CD4-positive, alpha-beta memory T cell (primary cell): Measurements from ENCODE around the gene PIK3R5. TPM values are rescaled to one million over a fixed set of nuclear protein-coding genes. Genes with fewer than 3 reads are reported as not detected.

Source experiments
- CTCF ChIA-PET: fragments of 350-600 bp; sonication (Branson Sonifier 250); formaldehyde crosslinking; loops from one replicate; lab custom pipeline; 2021; ENCODE audit warnings: inconsistent platforms; ENCODE audit not compliant: partially characterized antibody; lab: Charles Lee
- POLR2A ChIA-PET: fragments of 350-600 bp; sonication (Branson Sonifier 250); formaldehyde crosslinking; loops from one replicate; lab custom pipeline; 2021; ENCODE audit not compliant: partially characterized antibody; lab: Charles Lee
- DNase-seq, 5 donors: peaks; one replicate each; pipeline versions ENCODE4 v3.0.0 to v3.0.0-alpha.2; 2020 to 2022; ENCODE audit warnings: mixed read lengths in 1 of 5
- H3K27ac ChIP-seq: one replicate; pipeline ENCODE4 v1.7.0; 2013; ENCODE audit warnings: low read depth, low read length
- H3K27me3 ChIP-seq: 2 replicates; pipeline ENCODE4 v1.7.0; 2013; ENCODE audit warnings: mild to moderate bottlenecking, low read length, moderate library complexity; ENCODE audit not compliant: insufficient read depth
- H3K36me3 ChIP-seq: 2 replicates; pipeline ENCODE4 v1.7.0; 2013; ENCODE audit warnings: mild to moderate bottlenecking, low read length, moderate library complexity; ENCODE audit not compliant: insufficient read depth
- H3K4me1 ChIP-seq: 2 replicates; pipeline ENCODE4 v1.7.0; 2013; ENCODE audit warnings: mild to moderate bottlenecking, low read length, moderate library complexity; ENCODE audit not compliant: insufficient read depth
- H3K4me3 ChIP-seq, 2 donors: one replicate each; pipeline ENCODE4 v1.7.0; 2013; ENCODE audit warnings: low read length in 2 of 2, mild to moderate bottlenecking in 1 of 2
- H3K9me3 ChIP-seq, 2 donors: one replicate each; pipeline ENCODE4 v1.7.0; 2013; ENCODE audit warnings: low read length in 2 of 2, control low read depth in 1 of 2; ENCODE audit not compliant: control insufficient read depth in 1 of 2
- H3K27ac Mint-ChIP-seq, 7 donors: one replicate each; pipeline ENCODE4 v1.8.0; 2020 to 2021; ENCODE audit warnings: mixed read lengths in 7 of 7, mild to moderate bottlenecking in 6 of 7, inconsistent platforms in 3 of 7, moderate library complexity in 3 of 7
- H3K27me3 Mint-ChIP-seq, 2 donors: one replicate each; pipeline ENCODE4 v1.8.0; 2020 to 2021; ENCODE audit warnings: mixed read lengths in 2 of 2
- H3K36me3 Mint-ChIP-seq, 2 donors: one replicate each; pipeline ENCODE4 v1.8.0; 2020 to 2021; ENCODE audit warnings: mixed read lengths in 2 of 2, inconsistent platforms in 1 of 2, mild to moderate bottlenecking in 1 of 2
- H3K4me1 Mint-ChIP-seq, 4 donors: one replicate each; pipeline ENCODE4 v1.8.0; 2020 to 2021; ENCODE audit warnings: mixed read lengths in 4 of 4, mild to moderate bottlenecking in 1 of 4
- H3K4me3 Mint-ChIP-seq, 8 donors: one replicate each; pipeline ENCODE4 v1.8.0; 2020 to 2021; ENCODE audit warnings: mixed read lengths in 8 of 8, mild to moderate bottlenecking in 7 of 8, moderate library complexity in 6 of 8, inconsistent platforms in 3 of 8
- H3K9me3 Mint-ChIP-seq, 8 donors: one replicate each; pipeline ENCODE4 v1.8.0; 2020 to 2021; ENCODE audit warnings: mixed read lengths in 8 of 8, mild to moderate bottlenecking in 5 of 8, inconsistent platforms in 3 of 8, moderate library complexity in 1 of 8
- intact Hi-C: fragments of 100-400 bp; cut with micrococcal nuclease; formaldehyde crosslinking; loops from one replicate; pipeline ENCODE4 v1.15.1; 2023
- polyA plus RNA-seq, 2 donors: library from polyadenylated mRNA; unstranded; fragments of 300-500 nt; fragmentation: Illumina TruSeq; gene quantifications; one replicate each; pipeline ENCODE4 v1.2.3, GENCODE V29; 2021
- total RNA-seq, 2 experiments: library from RNA; stranded (reverse); gene quantifications; one replicate each; pipeline ENCODE4 v1.2.3, GENCODE V29; 2021

PIK3R5 gene
- total and polyA plus RNA-seq, 4 experiments from 2014 or later: 18.5 to 89.4 (median 73.6) TPM

DNA sequence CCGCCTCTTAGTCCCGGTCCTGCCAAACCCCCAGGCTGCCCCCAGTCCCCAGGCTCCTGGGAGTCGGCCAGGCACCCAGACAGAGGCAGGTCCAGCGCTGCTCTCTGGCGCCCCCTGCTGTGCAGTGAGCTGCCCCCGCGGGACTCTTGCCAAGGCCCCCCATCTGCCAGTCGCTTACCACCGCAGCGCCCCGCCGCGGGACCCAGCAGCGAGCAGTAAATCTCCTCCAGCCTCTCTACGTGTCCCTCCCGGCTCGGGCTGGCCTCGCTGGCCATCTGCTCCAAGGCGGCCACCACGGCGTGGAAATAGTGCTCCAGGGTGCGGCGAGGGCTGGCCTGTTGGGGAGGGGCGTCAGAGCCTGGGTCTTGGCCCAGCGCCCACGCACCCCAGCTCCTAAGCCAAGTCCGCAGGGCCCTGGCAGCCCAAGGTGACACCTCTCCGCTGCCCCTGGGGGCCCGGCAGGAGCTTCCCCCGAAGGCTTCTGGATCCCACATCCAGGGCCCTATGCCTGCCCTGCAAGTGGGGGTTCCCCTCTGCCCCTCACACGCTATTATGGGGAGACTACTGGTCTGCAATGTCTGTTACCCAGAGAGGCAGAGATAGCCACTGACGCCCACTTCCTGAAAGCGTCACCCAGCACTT lies 132.7 kb downstream of the PIK3R5 start:
- ChIA-PET CTCF (interaction anchor here (0.7 to 2.5 kb wide), 7 partner anchors 8 to 170 kb away, joined by 3 to 6 read pairs (median 4); no protein-coding TSS in a partner anchor), POLR2A (no interaction called here)
- peak in 1 of 5 donors; percentile 6 for DNase-seq
- H3K36me3 ChIP-seq: no peaks in the 10 kb centered on the region
- no peaks in the 10 kb centered on the region for H3K9me3 ChIP-seq
- intact Hi-C loops: no loop called here
- no peaks in the 10 kb centered on the region for H3K4me1 Mint-ChIP-seq
- no peaks in the 10 kb centered on the region for H3K27me3 Mint-ChIP-seq
- no peaks in the 10 kb centered on the region for H3K4me1 ChIP-seq
- H3K9me3 Mint-ChIP-seq: peaks cover 0 to 3% (median 0%) of the 10 kb centered on the region in 8 donors
- no peak overlapping the region for H3K4me3 ChIP-seq
- peaks cover 0 to 7% of the 10 kb centered on the region in 2 donors for H3K36me3 Mint-ChIP-seq
- no peak overlapping the region for H3K27ac ChIP-seq
- H3K27me3 ChIP-seq: no peaks in the 10 kb centered on the region
- no peak overlapping the region for H3K27ac Mint-ChIP-seq
- no peak overlapping the region for H3K4me3 Mint-ChIP-seq

DNA sequence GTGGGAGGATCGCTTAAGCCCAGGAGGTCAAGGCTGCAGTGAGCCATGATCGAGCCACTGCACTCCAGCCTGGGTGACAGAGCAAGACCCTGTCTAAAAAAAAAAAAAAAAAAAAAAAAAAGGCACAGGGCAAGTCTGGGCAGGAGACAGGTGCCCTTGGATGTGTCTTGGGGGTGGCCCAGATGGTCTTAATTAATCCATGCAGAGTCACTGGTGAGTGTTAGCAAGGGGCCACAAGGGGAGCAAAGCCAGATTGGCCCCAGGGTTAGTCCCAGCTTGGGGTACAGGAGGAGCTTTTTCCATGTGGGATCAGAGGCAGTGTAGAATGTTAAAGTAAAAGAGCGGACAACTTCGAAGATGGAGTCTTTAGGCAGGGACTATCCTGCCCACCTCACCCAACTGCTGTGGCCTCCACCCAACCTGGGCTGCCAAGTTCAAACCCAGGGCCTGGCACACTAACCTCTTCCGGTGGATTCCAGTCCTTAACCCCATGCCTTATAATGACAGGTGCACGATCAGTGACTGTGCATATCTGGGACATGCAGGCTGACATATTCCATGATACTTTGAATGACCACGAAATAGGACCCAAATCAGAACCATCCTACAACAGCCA lies 134.2 kb downstream of the PIK3R5 start:
- Mint-ChIP-seq H3K27me3 (no peaks in the 10 kb centered on the region), H3K9me3 (peaks cover 0 to 3% (median 0%) of the 10 kb centered on the region in 8 donors), H3K4me1 (no peaks in the 10 kb centered on the region), H3K27ac (peak overlapping the region in 1 of 7 donors; percentile 35), H3K4me3 (no peak overlapping the region), H3K36me3 (peaks cover 0 to 3% of the 10 kb centered on the region in 2 donors)
- intact Hi-C loops: no loop called here
- no peak for DNase-seq
- Histone ChIP-seq H3K4me1 (no peaks in the 10 kb centered on the region), H3K27me3 (no peaks in the 10 kb centered on the region), H3K27ac (no peak overlapping the region), H3K36me3 (no peaks in the 10 kb centered on the region), H3K4me3 (no peak overlapping the region), H3K9me3 (no peaks in the 10 kb centered on the region)
- ChIA-PET CTCF (interaction anchor here (1.3 kb wide), 1 partner anchor 154 kb away, joined by 3 read pairs; no protein-coding TSS in a partner anchor), POLR2A (no interaction called here)

DNA sequence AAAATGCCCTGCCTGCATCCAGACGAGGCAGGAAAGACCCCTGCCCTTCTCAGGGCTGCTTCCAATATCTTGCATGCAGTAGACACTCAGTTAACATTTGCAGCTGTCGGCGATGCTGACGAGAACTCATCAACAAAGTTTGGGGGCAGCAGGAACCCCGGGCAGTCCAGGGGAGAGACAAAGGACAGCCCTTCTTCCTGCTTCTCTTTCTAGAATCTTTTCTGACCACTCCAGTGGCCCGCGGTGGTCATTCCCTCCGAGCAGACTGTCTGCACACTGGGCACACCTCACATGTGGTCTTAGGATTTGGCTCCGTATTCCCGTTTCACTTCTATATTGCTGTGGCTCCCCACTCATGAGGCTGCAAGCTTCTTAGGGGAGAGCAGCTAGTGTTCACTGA lies 135.4 kb downstream of the PIK3R5 start:
- H3K4me3 Mint-ChIP-seq: no peak overlapping the region
- H3K9me3 ChIP-seq: no peaks in the 10 kb centered on the region
- no peaks in the 10 kb centered on the region for H3K36me3 Mint-ChIP-seq
- H3K4me3 ChIP-seq: no peak overlapping the region
- H3K27ac Mint-ChIP-seq: no peak overlapping the region
- intact Hi-C loops: no loop called here
- H3K4me1 Mint-ChIP-seq: no peaks in the 10 kb centered on the region
- no peaks in the 10 kb centered on the region for H3K36me3 ChIP-seq
- peaks cover 0 to 3% (median 0%) of the 10 kb centered on the region in 8 donors for H3K9me3 Mint-ChIP-seq
- no peak overlapping the region for H3K27ac ChIP-seq
- no peaks in the 10 kb centered on the region for H3K27me3 Mint-ChIP-seq
- DNase-seq: no peak
- ChIA-PET CTCF (interaction anchor here (0.9 kb wide), 1 partner anchor 66 kb away, joined by 3 read pairs; no protein-coding TSS in a partner anchor), POLR2A (no interaction called here)
- no peaks in the 10 kb centered on the region for H3K27me3 ChIP-seq
- H3K4me1 ChIP-seq: no peaks in the 10 kb centered on the region

DNA sequence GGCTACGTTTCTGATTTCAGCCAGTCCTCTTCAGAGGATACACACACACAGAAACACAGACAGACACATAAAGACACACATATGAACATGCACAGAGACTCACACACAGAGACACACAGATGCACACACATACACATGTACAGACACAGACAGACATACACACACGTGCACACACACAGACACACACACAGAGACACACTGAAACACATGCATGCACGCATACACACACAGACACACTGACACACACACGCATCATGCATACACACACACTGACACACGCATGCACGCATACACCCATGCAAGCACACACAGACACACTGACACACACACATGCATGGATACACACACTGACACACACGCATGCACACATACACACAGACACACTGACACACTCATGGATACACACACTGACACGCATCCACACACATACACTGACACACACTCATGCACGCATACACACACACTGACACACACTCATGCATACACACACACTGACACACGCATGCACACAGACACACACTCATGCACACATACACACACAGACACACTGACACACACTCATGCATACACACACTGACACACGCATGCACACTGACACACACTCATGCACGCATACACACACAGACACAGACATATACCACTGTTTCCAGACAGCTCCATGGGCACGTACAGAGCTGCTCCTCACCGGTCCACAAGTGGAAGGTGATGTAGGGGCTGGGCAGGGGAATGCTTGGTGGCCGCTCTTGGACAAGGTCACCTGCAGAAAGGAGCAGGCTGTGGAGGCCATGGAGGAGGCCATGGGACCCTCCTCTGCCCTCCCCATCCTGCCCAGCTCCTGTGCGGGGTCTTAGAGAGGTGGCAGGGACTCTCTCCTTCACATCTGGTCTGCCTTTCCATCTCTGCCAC lies 136.2 kb downstream of the PIK3R5 start:
- intact Hi-C loops: no loop called here
- no peaks in the 10 kb centered on the region for H3K36me3 ChIP-seq
- Mint-ChIP-seq H3K36me3 (no peaks in the 10 kb centered on the region), H3K27me3 (no peaks in the 10 kb centered on the region), H3K4me1 (no peaks in the 10 kb centered on the region), H3K9me3 (peaks cover 0 to 7% (median under 1%) of the 10 kb centered on the region in 8 donors), H3K4me3 (no peak overlapping the region), H3K27ac (no peak overlapping the region)
- no peaks in the 10 kb centered on the region for H3K4me1 ChIP-seq
- no peak overlapping the region for H3K27ac ChIP-seq
- no peak for DNase-seq
- H3K27me3 ChIP-seq: no peaks in the 10 kb centered on the region
- H3K4me3 ChIP-seq: no peak overlapping the region
- no peaks in the 10 kb centered on the region for H3K9me3 ChIP-seq
- ChIA-PET CTCF (interaction anchor here (0.9 kb wide), 1 partner anchor 67 kb away, joined by 3 read pairs; no protein-coding TSS in a partner anchor), POLR2A (no interaction called here)

Other genes with a start within 250 kb of the PIK3R5 start
- gene CCDC42, start 220.9 kb downstream of the PIK3R5 start, total RNA-seq: under 1 TPM; 0.32 to 0.64 TPM
- gene CCDC42, start 220.9 kb downstream of the PIK3R5 start, polyA plus RNA-seq: not detected
- gene SPDYE4, start 207.2 kb downstream of the PIK3R5 start, total RNA-seq: not detected
- not detected for gene SPDYE4, start 207.2 kb downstream of the PIK3R5 start, polyA plus RNA-seq
- gene MFSD6L, start 166.3 kb downstream of the PIK3R5 start, total RNA-seq: not detected
- gene MFSD6L, start 166.3 kb downstream of the PIK3R5 start, polyA plus RNA-seq: under 1 TPM in 1 of 2 donors, not detected in 1; 0.14 TPM
- gene PIK3R6, start 98.0 kb downstream of the PIK3R5 start, total RNA-seq: under 1 TPM; 0.17 to 0.25 TPM
- gene PIK3R6, start 98.0 kb downstream of the PIK3R5 start, polyA plus RNA-seq: under 1 TPM; 0.13 to 0.47 TPM
- gene NTN1, start 55.8 kb upstream of the PIK3R5 start, total RNA-seq: not detected
- under 1 TPM in 1 of 2 donors, not detected in 1; 0.02 TPM for gene NTN1, start 55.8 kb upstream of the PIK3R5 start, polyA plus RNA-seq